Activated CD8-positive, alpha-beta T cell treated with anti-CD3 and anti-CD28 coated beads, Interleukin-2, amount 10 ng/mL, durations not matched to agents 7 days and 5 days (primary cell): ENCODE results near the gene CSH2. TPM values are rescaled to one million over a fixed set of nuclear protein-coding genes. Genes with fewer than 3 reads are reported as not detected.
A peak's percentile ranks its signal among the peaks of the same experiment; 100 is the strongest.
"Not testable (repeated sequence)": the region's sequence is repeated elsewhere in the genome, so short reads cannot be mapped to it uniquely, and the experiment has no call there.

ENCODE experiments used
- ATAC-seq: fragments of 150-1000 bp; cut with Tn5 transposase; one replicate; pipeline ENCODE4 v1.10.0; 2021; ENCODE audit warnings: moderate library complexity
- CTCF ChIA-PET: fragments of 350-600 bp; sonication (Branson Sonifier 250); formaldehyde crosslinking; loops from one replicate; lab custom pipeline; 2021; ENCODE audit warnings: antibody characterized with exemption; lab: Charles Lee
- POLR2A ChIA-PET: fragments of 350-600 bp; sonication (Branson Sonifier 250); formaldehyde crosslinking; loops from one replicate; lab custom pipeline; 2021; ENCODE audit warnings: antibody characterized with exemption; lab: Charles Lee
- DNase-seq: peaks from one replicate; pipeline ENCODE4 v3.0.0-alpha.2; 2020
- H3K27ac Mint-ChIP-seq: one replicate; pipeline ENCODE4 v1.8.0; 2021; ENCODE audit warnings: mild to moderate bottlenecking, mixed read lengths
- H3K27me3 Mint-ChIP-seq: one replicate; pipeline ENCODE4 v1.8.0; 2021; ENCODE audit warnings: low read depth, mixed read lengths
- H3K36me3 Mint-ChIP-seq: one replicate; pipeline ENCODE4 v1.8.0; 2021; ENCODE audit warnings: low read depth, mixed read lengths
- H3K4me1 Mint-ChIP-seq: one replicate; pipeline ENCODE4 v1.8.0; 2021; ENCODE audit warnings: low read depth, mixed read lengths
- H3K4me3 Mint-ChIP-seq: one replicate; pipeline ENCODE4 v1.8.0; 2021; ENCODE audit warnings: mild to moderate bottlenecking, mixed read lengths
- H3K9me3 Mint-ChIP-seq: one replicate; pipeline ENCODE4 v1.8.0; 2022; ENCODE audit warnings: mixed read lengths; ENCODE audit not compliant: insufficient read depth
- total RNA-seq, 2 experiments: library from RNA; stranded (reverse); gene quantifications; one replicate each; pipeline ENCODE4 v1.2.3, GENCODE V29; 2021

The CSH2 gene
- total RNA-seq, 2 experiments from 2014 or later: not detected

DNA sequence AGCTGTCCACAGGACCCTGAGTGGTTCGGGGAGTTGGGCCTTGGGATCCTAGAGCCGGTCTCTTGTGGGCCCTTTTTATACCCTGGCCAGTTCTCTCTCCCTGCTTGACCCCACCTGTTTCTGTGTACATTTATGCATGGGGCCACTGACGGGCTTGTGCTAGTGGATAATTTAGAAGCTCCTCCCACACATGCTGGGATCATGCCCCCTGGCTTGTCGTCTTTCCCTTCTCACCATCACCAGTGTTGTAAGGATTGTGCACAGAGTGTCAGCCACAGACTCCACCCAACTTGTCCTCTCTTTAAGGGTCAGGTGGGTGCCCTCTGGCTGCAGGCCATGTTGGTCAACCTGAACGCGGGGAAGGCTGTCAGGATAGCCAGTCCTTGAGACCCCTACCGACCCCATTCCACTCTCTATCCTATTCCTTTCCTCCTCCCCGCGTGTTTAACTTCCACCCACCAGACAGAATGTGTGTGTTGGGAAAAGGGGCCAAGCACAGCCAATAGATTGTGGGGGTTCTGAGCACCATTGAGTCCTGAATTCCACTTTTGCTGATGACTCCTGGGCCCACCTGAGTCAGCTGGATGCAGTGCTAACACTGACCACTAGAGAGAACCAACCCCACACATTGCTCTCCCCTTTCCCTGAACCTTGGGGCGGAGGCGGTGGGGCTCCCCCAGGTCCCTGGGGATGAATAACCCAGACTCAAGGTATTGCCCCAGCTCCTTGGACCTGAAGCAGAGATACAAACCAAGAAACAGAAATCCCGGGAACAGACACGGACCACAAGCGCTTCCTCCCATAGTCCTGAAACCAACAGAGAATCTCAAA is 23.3 kb upstream of the CSH2 start, which contains the start of gene CSH1:
Gene CSH1, minus strand, starts transcription at position 51 of the 831 bp plus-strand sequence. CDS start 63 bp downstream, outside the sequence.
- ATAC-seq, H3K9me3 Mint-ChIP-seq, POLR2A ChIA-PET: not testable (repeated sequence)

DNA sequence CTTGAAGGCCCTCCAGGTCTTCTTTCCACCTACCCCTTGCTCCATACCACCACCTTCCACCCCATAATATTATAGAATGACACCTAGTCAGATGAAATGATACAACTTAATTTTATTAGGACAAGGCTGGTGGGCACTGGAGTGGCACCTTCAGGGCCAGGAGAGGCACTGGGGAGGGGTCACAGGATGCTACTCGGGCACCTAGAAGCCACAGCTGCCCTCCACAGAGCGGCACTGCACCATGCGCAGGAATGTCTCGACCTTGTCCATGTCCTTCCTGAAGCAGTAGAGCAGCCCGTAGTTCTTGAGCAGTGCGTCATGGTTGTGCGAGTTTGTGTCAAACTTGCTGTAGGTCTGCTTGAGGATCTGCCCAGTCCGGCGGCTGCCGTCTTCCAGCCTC is 21.3 kb upstream of the CSH2 start:
- H3K4me3 Mint-ChIP-seq, H3K9me3 Mint-ChIP-seq, H3K4me1 Mint-ChIP-seq, H3K36me3 Mint-ChIP-seq, H3K27ac Mint-ChIP-seq, DNase-seq, ATAC-seq, CTCF ChIA-PET: not testable (repeated sequence)
- POLR2A ChIA-PET: interaction anchor here (0.7 kb wide), 1 partner anchor 120 kb away, joined by 3 read pairs; no protein-coding TSS in a partner anchor
- H3K27me3 Mint-ChIP-seq: peaks cover 14% of the 10 kb centered on the region

More for the DNA sequence above, 23.3 kb upstream of the CSH2 start, which contains the start of gene CSH1:
- DNase-seq, H3K27ac Mint-ChIP-seq, H3K36me3 Mint-ChIP-seq, H3K4me1 Mint-ChIP-seq, H3K4me3 Mint-ChIP-seq: not testable (repeated sequence)
- CTCF ChIA-PET: interaction anchor here (2.7 kb wide), 1 partner anchor 8 kb away, joined by 13 read pairs; no protein-coding TSS in a partner anchor
- peaks cover 23% of the 10 kb centered on the region for H3K27me3 Mint-ChIP-seq

DNA sequence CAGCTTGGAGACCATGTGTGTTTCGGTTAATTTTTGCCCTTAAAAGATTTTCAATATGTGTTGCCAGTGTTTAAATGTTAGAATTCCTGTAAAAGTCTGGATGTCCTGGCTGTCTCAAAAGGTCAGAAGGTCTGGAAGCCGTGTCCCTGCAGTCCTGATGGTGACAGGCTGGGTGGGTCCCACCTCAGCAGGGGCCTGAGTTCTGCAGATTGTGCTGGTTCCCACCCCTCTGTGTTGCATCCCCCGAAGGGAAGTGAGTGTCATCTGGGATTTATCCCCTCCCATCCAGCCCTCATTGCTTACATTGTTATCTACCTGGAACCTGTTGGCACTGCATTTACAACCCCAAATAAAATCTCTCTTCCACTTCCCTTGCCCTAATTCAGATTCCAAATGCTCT is 20.5 kb upstream of the CSH2 start:
- DNase-seq, CTCF ChIA-PET, ATAC-seq, H3K27ac Mint-ChIP-seq, H3K9me3 Mint-ChIP-seq, H3K4me1 Mint-ChIP-seq, H3K4me3 Mint-ChIP-seq, H3K36me3 Mint-ChIP-seq: not testable (repeated sequence)
- H3K27me3 Mint-ChIP-seq: peaks cover 15% of the 10 kb centered on the region
- POLR2A ChIA-PET: interaction anchor here (0.7 kb wide), 1 partner anchor 119 kb away, joined by 3 read pairs; no protein-coding TSS in a partner anchor

DNA sequence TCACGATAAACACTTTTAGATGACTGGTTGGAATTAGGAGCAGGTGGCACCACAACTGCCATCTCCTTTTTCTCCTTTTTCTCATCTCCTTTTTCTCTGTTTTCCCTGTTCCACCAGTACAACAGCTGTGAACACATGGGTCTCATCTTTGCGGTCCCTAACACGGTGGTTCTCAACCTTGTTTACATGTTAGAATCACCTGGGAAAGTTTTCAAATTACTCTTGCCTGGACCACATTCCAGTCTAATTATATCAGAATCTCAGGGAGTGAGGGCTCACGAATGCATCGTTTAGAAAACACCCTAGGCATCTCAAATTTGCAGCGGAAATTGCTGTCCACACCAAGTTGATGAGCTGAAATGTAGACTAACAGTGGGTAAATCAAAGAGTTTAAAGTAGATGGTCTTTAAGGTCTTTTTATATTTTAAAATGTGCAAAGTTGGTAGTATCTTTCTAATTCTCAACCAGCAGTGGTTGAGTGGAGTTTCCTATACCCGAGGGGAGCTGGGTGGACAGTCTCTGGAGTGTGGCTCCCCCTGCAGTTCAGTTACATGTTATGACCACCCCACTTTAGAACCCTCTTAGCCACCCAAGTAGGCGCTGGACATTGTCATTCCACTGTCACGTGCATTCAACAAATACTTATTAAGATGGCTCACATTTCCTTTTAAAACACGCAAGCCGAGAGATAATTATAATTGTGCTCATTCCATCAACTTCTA is 19.0 kb upstream of the CSH2 start:
- H3K4me3 Mint-ChIP-seq, DNase-seq, H3K9me3 Mint-ChIP-seq, H3K4me1 Mint-ChIP-seq, ATAC-seq, H3K36me3 Mint-ChIP-seq, H3K27ac Mint-ChIP-seq: not testable (repeated sequence)
- peaks cover 20% of the 10 kb centered on the region for H3K27me3 Mint-ChIP-seq
- CTCF ChIA-PET: interaction anchor here (0.8 to 0.9 kb wide), 2 partner anchors 10 to 27 kb away, joined by 3 to 4 read pairs; no protein-coding TSS in a partner anchor
- POLR2A ChIA-PET: interaction anchor here (0.6 kb wide), 1 partner anchor 529 kb away, joined by 3 read pairs; no protein-coding TSS in a partner anchor

GRCh38 chr17:63889026-63889848 is 15.8 kb upstream of the CSH2 start:
- H3K9me3 Mint-ChIP-seq, POLR2A ChIA-PET, H3K4me1 Mint-ChIP-seq, H3K36me3 Mint-ChIP-seq, H3K27ac Mint-ChIP-seq, H3K4me3 Mint-ChIP-seq: not testable (repeated sequence)
- peak; percentile 45 for DNase-seq
- CTCF ChIA-PET: interaction anchor here (0.6 to 3.5 kb wide), 20 partner anchors 9 to 259 kb away, joined by 3 to 31 read pairs (median 4); partner anchors contain the start of gene CD79B
- peak; percentile 70 for ATAC-seq
- peaks cover 23% of the 10 kb centered on the region for H3K27me3 Mint-ChIP-seq

- peaks cover 11% of the 10 kb centered on the region for H3K4me1 Mint-ChIP-seq
- not testable (repeated sequence) for H3K27ac Mint-ChIP-seq
Observed at GRCh38 chr17:63885119-63885518, 11.6 kb upstream of the CSH2 start.

GRCh38 chr17:63882626-63883126 is 9.2 kb upstream of the CSH2 start:
- CTCF ChIA-PET: interaction anchor here (0.9 to 2.1 kb wide), 5 partner anchors 9 to 34 kb away, joined by 3 to 7 read pairs (median 4); no protein-coding TSS in a partner anchor
- ATAC-seq, H3K36me3 Mint-ChIP-seq, H3K4me1 Mint-ChIP-seq, H3K9me3 Mint-ChIP-seq, POLR2A ChIA-PET, H3K4me3 Mint-ChIP-seq, H3K27me3 Mint-ChIP-seq, H3K27ac Mint-ChIP-seq, DNase-seq: not testable (repeated sequence)

More at GRCh38 chr17:63885119-63885518, 11.6 kb upstream of the CSH2 start:
- CTCF ChIA-PET: interaction anchor here (0.7 kb wide), 1 partner anchor 37 kb away, joined by 3 read pairs; no protein-coding TSS in a partner anchor
- POLR2A ChIA-PET, H3K4me3 Mint-ChIP-seq, H3K36me3 Mint-ChIP-seq, H3K9me3 Mint-ChIP-seq, ATAC-seq, DNase-seq: not testable (repeated sequence)
- peaks cover 10% of the 10 kb centered on the region for H3K27me3 Mint-ChIP-seq

DNA sequence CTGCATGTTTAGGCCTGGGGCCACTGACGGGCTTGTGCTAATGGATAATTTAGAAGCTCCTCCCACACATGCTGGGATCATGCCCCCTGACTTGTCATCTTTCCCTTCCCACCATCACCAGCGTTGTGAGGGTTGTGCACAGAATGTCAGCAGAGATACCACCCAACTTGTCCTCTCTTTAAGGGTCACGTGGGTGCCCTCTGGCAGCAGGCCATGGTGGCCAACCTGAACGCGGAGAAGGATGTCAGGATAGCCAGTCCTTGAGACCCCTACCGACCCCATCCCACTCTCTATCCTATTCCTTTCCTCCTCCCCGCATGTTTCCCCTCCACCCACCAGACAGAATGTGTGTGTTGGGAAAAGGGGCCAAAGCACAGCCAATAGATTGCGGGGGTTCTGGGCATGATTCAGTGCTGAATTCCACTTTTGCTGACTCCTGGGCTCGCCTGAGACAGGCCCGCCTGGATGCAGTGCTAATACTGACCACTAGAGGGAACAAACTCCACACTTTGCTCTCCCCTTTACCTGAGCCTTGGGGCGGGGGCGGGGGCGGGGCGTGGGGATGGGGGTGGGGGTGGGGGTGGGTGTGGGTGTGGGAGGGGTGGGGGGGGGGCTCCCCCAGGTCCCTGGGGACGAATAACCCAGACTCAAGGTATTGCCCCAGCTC is 8.6 kb upstream of the CSH2 start, which contains the start of gene GH2:
Gene GH2, minus strand, starts transcription at position 10 of the 667 bp plus-strand sequence. CDS start 143 bp downstream, outside the sequence.
- POLR2A ChIA-PET: no interaction called here
- H3K36me3 Mint-ChIP-seq: no peaks in the 10 kb centered on the region
- peaks cover 6% of the 10 kb centered on the region for H3K4me1 Mint-ChIP-seq
- H3K4me3 Mint-ChIP-seq: no peak within 1 kb of the TSS
- H3K27ac Mint-ChIP-seq: no peak within 1 kb of the TSS
- ATAC-seq (peak; percentile 86), DNase-seq (peak; percentile 75)
- H3K27me3 Mint-ChIP-seq: peaks cover 3% of the 10 kb centered on the region
- CTCF ChIA-PET: interaction anchor here (0.8 to 1.4 kb wide), 9 partner anchors 10 to 50 kb away, joined by 3 to 5 read pairs (median 4); partner anchors contain the start of gene CD79B
- H3K9me3 Mint-ChIP-seq: no peaks in the 10 kb centered on the region

- not testable (repeated sequence) for H3K9me3 Mint-ChIP-seq, H3K4me1 Mint-ChIP-seq, H3K4me3 Mint-ChIP-seq, H3K27ac Mint-ChIP-seq, ATAC-seq, H3K27me3 Mint-ChIP-seq, H3K36me3 Mint-ChIP-seq, DNase-seq
- ChIA-PET POLR2A (interaction anchor here (0.5 kb wide), 1 partner anchor 963 kb away, joined by 3 read pairs; no protein-coding TSS in a partner anchor), CTCF (interaction anchor here (0.8 to 1.3 kb wide), 6 partner anchors 15 to 51 kb away, joined by 3 to 5 read pairs (median 4); partner anchors contain the start of gene CD79B)
Observed at GRCh38 chr17:63881337-63881736, 7.9 kb upstream of the CSH2 start.

GRCh38 chr17:63880706-63881105 is 7.2 kb upstream of the CSH2 start:
- ATAC-seq (no peak), DNase-seq (no peak)
- Mint-ChIP-seq H3K27me3 (peaks cover 3% of the 10 kb centered on the region), H3K4me3 (no peak overlapping the region), H3K4me1 (peaks cover 9% of the 10 kb centered on the region), H3K27ac (no peak overlapping the region), H3K9me3 (no peaks in the 10 kb centered on the region), H3K36me3 (no peaks in the 10 kb centered on the region)
- ChIA-PET POLR2A (no interaction called here), CTCF (interaction anchor here (1.2 to 1.3 kb wide), 3 partner anchors 15 to 34 kb away, joined by 4 to 5 read pairs (median 4); no protein-coding TSS in a partner anchor)
